GM18858 (cell line): ENCODE measurements around the gene UBALD2.
"Not testable (repeated sequence)": the region's sequence is repeated elsewhere in the genome, so short reads cannot be mapped to it uniquely, and the experiment has no call there.

Experiments
- ATAC-seq: cut with Tn5 transposase; IDR thresholded peaks from one replicate; pipeline ENCODE4 v1.9.1; 2021; ENCODE audit not compliant: unreplicated experiment

The UBALD2 gene

DNA sequence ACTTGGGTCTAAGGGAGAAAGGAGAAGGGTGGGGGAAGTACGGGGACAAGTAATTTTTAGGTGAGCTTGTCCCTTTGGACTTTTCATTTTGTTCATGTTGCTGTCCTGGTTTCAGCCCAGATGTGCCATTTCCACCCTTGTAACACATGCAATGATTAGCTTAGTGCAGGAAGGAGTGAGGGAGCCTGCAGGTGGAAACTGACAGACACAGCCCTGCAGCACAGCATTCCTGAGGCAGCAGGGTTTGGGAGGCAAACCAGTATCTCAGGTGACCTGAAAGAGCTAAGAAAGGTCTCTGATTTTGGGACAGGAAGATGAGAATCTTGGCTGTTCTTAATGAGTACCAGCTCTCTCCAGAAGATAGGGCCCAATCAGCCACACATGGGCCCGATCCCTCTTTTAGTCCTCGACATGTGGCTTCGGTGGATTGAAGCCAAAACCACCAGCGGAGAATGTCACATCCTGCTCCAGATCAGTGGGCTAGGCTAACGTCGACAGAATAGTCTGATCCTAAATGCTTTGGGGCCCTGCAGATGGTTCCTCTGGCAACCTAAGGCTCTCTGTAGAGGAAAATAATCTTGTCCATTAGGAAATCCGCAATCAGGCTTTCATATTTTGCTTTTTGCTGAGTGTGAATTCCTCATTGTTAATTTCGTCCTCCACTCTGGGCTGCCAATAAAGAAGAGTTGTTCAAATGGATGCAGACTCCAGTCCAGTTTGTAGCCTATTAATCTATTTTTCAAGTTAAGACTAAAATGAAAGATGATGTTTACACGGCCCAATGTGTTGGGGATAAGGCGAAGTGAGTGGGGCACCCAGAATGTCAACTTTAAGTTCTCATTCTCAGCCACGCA, 21.1 kb upstream of the UBALD2 start:
- no peak for ATAC-seq

- ATAC-seq, result not testable (repeated sequence)
These were observed 20.4 kb upstream of the UBALD2 start for GRCh38 chr17:76244721-76245120.

GRCh38 chr17:76246080-76247066, 18.8 kb upstream of the UBALD2 start:
- peak; percentile 95 for ATAC-seq

DNA sequence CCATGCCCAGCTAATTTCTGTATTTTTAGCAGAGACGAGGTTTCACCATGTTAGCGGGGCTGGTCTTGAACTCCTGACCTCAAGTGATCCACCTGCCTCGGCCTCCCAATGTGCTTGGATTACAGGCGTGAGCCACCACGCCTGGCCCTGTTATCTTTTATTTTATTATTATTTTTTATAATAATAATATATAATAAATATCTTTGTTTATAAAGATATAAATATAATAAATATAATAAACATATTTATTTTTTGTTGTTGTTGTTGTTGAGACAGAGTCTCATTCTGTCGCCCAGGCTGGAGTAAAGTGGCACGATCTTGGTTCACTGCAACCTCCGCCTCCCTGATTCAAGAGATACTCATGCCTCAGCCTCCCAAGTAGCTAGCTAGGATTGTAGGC, 17.8 kb upstream of the UBALD2 start:
- no peak for ATAC-seq

DNA sequence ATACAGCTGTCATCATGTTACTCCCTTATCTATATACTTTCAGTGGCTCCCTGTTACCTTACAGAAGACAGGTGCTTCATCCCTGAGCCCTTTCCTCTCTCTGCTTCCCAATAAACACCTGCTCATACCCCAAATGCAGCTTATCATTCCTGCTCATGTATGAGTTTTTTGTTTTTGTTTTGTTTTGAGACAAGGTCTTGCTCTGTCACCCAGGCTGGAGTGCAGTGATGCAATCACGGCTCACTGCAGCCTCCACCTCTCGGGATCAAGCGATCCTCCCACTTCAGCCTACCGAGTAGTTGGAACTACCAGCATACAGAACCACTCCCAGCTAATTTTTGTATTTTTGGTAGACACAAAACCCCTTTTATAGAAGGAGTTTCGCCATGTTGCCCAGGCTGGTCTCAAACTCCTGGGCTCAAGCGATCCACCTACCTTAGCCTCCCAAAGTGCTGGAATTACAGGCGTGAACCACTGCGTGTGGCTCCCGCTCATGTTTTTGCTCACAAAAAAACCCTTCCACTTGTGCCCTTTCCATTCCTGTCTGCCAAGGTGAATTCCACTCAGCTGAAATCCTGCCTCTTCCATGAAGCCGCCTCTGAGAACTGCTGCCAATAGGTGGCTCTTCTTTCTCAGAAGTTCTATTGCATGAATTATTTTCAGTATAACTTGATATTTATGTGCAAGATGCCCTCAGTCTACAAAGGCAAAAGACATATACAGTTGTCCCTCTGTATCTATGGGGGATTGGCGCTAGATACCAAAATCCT, 16.9 kb upstream of the UBALD2 start:
- ATAC-seq, result no peak

- no peak for ATAC-seq
These were observed 15.0 kb upstream of the UBALD2 start for GRCh38 chr17:76250141-76250540.

DNA sequence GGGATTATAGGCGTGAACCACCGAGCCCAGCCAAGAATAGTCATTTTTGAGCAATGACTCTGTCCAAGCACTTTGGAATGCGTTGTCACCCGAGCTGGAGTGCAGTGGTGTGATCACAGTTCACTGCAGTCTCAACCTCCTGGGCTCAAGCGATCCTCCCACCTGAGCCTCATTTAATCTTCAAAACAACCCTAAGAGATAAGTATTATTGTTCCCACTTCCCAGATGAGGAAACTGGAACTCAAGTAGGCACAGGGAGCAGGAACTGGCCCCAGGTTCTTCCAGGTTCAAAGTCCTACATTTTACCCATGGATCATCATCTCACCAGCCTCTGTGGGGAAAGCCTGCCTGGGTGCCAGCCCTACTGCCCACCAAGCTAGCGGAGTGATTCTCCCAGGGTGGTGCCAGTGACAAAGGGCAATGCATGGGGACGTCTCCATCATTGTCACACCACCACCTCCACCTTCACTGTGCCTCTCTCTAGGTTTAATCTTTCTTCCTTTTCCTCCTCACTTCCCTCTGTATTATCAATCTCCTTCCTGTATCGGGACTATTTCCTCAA, 13.6 kb upstream of the UBALD2 start:
- no peak for ATAC-seq

- ATAC-seq, result no peak
These were observed 12.9 kb upstream of the UBALD2 start for GRCh38 chr17:76252040-76252954.

GRCh38 chr17:76252967-76253766, 12.0 kb upstream of the UBALD2 start:
- ATAC-seq, result not testable (repeated sequence)

DNA sequence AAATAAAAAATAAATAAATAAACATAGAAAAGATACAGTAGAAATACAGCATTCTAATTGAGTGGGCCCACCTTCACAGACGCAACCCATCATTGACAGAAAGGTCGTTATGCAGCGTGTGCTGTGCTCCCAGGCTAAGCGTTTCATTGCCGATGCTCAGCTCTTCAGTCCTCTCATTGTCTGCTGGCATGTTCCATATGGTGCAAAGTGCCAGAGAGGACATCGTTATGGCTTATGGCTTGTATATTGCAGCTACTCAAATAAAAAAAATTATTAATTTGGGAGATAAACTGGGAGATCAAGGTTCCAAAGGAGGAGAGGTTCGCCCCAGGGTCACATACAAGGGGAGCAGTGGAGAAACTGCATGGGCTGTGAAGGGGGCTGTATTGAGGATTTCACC, 11.3 kb upstream of the UBALD2 start:
- no peak for ATAC-seq

GRCh38 chr17:76254275-76254674, 10.9 kb upstream of the UBALD2 start:
- no peak for ATAC-seq

DNA sequence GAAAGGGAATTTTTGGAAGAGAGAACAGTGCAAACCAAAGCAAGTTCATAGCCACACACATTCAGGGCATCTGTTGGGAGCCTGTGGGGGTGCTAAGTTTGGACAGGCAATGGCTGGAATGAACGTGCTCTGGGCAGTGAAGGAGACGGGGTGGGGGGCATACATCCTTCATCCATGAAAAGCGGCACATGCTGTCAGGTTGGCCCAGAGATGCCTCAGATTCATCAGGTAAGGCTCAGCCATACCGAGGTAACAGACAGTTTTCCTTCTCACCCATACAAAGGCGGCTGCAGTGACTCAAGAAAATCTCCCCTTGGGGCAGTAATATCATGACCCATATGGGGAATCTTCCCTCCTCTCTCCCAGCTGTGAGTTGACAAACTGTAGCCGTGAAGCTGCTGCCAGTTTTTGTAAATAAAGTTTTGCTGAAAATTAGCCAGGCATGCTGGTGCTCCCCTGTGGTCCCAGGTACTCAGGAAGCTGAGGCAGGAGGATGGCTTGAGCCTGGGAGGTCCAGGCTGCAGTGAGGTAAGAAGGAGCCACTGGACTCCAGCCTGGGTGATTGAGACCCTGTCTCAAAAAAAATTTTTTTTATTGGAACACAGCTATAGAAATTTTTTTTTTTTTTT, 9.2 kb upstream of the UBALD2 start:
- ATAC-seq, result no peak

DNA sequence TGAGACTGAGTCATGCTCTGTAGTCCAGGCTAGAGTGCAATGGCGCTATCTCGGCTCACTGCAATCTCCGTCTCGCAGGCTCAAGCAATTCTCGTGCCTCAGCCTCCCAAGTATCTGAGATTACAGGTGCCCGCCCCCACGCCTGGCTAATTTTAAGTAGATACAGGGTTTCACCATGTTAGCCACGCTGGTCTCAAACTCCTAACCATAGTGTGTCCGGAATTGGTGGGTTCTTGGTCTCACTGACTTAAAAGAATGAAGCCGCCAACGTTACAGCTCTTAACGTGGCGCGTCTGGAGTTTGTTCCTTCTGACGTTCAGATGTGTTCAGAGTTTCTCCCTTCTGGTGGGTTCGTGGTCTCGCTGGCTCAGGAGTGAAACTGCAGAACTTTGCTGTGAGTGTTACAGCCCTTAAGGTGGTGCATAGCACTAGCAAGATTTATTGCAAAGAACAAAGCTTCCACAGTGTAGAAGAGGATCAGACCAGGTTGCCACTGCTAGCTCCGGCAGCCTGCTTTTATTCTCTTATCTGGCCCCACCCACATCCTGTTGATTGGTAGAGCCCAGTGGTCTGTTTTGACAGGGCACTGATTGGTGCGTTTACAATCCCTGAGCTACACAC, 8.6 kb upstream of the UBALD2 start:
- not testable (repeated sequence) for ATAC-seq

- no peak for ATAC-seq
These were observed 4.9 kb upstream of the UBALD2 start for GRCh38 chr17:76260220-76260619.

- no peak for ATAC-seq
These were observed 4.5 kb upstream of the UBALD2 start for GRCh38 chr17:76260669-76261068.

DNA sequence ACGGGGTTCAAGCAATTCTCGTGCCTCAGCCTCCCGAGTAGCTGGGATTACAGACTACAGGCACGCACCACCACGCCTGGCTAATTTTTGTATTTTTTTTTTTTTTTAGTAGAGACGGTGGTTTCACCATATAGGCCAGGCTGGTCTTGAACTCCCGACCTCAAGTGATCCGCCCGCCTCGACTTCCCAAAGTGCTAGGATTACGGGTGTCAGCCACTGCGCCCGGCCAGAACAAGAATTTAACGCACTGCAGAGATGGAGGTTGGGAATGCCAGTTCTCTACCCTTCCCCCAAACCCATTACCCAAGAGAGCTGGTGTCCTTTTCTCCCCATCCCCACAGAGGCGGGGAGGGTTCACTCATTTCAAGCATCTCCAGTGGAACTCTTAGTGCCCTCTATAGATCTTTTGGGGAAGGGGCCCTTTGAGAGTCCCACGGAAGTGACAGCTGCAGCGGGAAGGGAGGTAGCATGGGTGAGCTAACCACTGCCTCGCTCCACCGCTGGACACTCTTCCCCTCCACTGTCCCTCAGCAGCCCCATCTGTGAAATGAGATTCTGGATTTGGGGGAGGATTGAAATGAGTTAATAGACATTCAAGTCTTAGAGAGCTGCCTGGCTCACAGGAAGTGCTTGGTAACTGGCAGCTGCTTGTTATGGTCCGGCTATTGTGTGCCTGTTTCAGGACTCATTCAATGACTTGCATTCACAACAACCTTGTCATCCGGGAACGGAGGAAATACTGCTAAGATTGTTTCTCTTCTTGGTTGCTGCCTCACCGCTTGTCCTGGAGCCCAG, 3.5 kb upstream of the UBALD2 start:
- ATAC-seq, result no peak

GRCh38 chr17:76262732-76263344, 2.3 kb upstream of the UBALD2 start:
- ATAC-seq, result no peak
